OCI-LY1 (cell line): ENCODE data around the gene ENTPD6.

Source experiments
- CTCF ChIP-seq: fragments of 200-600 bp; sonication (generic), shearing (Covaris generic); IDR thresholded peaks from 2 replicates; pipeline ENCODE4 v1.5.1; 2017; ENCODE audit warnings: mild to moderate bottlenecking, antibody characterized with exemption, low read length, moderate library complexity, mixed read lengths
- EZH2 ChIP-seq: fragments of 200-600 bp; sonication (generic), shearing (Covaris generic); IDR thresholded peaks from 2 replicates; pipeline ENCODE4 v1.8.0; 2017; ENCODE audit warnings: borderline replicate concordance, mixed run types, mild to moderate bottlenecking, antibody characterized with exemption, low read length, moderate library complexity, mixed read lengths

GRCh38 chr20:25194333-25194972, 1.1 kb upstream of the ENTPD6 start:
- no peak for TF ChIP-seq EZH2
- no peak for TF ChIP-seq CTCF
